Parathyroid adenoma (tissue), 2 donors: ENCODE data around the gene SIPA1L3.

Experiments used
- H2AFZ ChIP-seq: fragments of 300-600 bp; sonication (generic); one replicate; pipeline ENCODE4 v1.7.0; 2017; ENCODE audit warnings: antibody characterized with exemption, mild to moderate bottlenecking
- H3K27ac ChIP-seq: fragments of 300-600 bp; sonication (generic); one replicate; pipeline ENCODE4 v1.7.0; 2017
- H3K27me3 ChIP-seq: fragments of 300-600 bp; sonication (generic); one replicate; pipeline ENCODE4 v1.7.0; 2017; ENCODE audit warnings: low read length; ENCODE audit not compliant: control insufficient read depth, insufficient read depth
- H3K36me3 ChIP-seq: fragments of 300-600 bp; sonication (generic); one replicate; pipeline ENCODE4 v1.7.0; 2017; ENCODE audit warnings: low read length; ENCODE audit not compliant: control insufficient read depth, insufficient read depth
- H3K4me1 ChIP-seq: fragments of 300-600 bp; sonication (generic); one replicate; pipeline ENCODE4 v1.7.0; 2017; ENCODE audit warnings: control low read depth
- H3K4me2 ChIP-seq: fragments of 300-600 bp; sonication (generic); one replicate; pipeline ENCODE4 v1.7.0; 2017; ENCODE audit warnings: low read length
- H3K4me3 ChIP-seq: fragments of 300-600 bp; sonication (generic); one replicate; pipeline ENCODE4 v1.7.0; 2017; ENCODE audit warnings: low read depth, low read length
- H3K79me2 ChIP-seq: fragments of 300-600 bp; sonication (generic); one replicate; pipeline ENCODE4 v1.7.0; 2017; ENCODE audit warnings: control low read depth
- H3K9ac ChIP-seq: fragments of 300-600 bp; sonication (generic); one replicate; pipeline ENCODE4 v1.7.0; 2017; ENCODE audit warnings: mild to moderate bottlenecking
- H3K9me3 ChIP-seq: fragments of 300-600 bp; sonication (generic); one replicate; pipeline ENCODE4 v1.7.0; 2017; ENCODE audit warnings: low read length; ENCODE audit not compliant: control insufficient read depth
- CTCF ChIP-seq: fragments of 300-600 bp; sonication (generic); IDR thresholded peaks from one replicate; pipeline ENCODE4 v1.7.0; 2017; ENCODE audit warnings: antibody characterized with exemption, mild to moderate bottlenecking
- donor health status: primary hyperparathyroidism.

The SIPA1L3 gene

GRCh38 chr19:37936166-37936565, 29.2 kb downstream of the SIPA1L3 start:
- TF ChIP-seq CTCF: no peak
- Histone ChIP-seq H3K9ac (no peak overlapping the region), H3K79me2 (peaks cover 4% of the 10 kb centered on the region), H3K27ac (no peak overlapping the region), H3K4me1 (peaks cover 25% of the 10 kb centered on the region), H3K4me3 (no peak overlapping the region), H3K36me3 (no peaks in the 10 kb centered on the region), H3K9me3 (no peaks in the 10 kb centered on the region), H3K4me2 (no peak overlapping the region), H3K27me3 (no peaks in the 10 kb centered on the region), H2AFZ (no peak overlapping the region)

- Histone ChIP-seq H3K4me2 (no peak overlapping the region), H3K27me3 (no peaks in the 10 kb centered on the region), H3K4me3 (no peak overlapping the region), H3K79me2 (peaks cover 4% of the 10 kb centered on the region), H2AFZ (no peak overlapping the region), H3K27ac (no peak overlapping the region), H3K4me1 (peaks cover 22% of the 10 kb centered on the region), H3K36me3 (no peaks in the 10 kb centered on the region), H3K9ac (no peak overlapping the region), H3K9me3 (no peaks in the 10 kb centered on the region)
- no peak for TF ChIP-seq CTCF
These were observed 29.9 kb downstream of the SIPA1L3 start for GRCh38 chr19:37936886-37937285.

- H3K79me2 ChIP-seq: peaks cover 4% of the 10 kb centered on the region
- no peaks in the 10 kb centered on the region for H3K27me3 ChIP-seq
- no peak overlapping the region for H3K9ac ChIP-seq
- no peak overlapping the region for H3K4me2 ChIP-seq
- H3K9me3 ChIP-seq: no peaks in the 10 kb centered on the region
- peaks cover 8% of the 10 kb centered on the region for H3K4me1 ChIP-seq
- H2AFZ ChIP-seq: no peak overlapping the region
- H3K36me3 ChIP-seq: no peaks in the 10 kb centered on the region
- no peak overlapping the region for H3K4me3 ChIP-seq
- TF ChIP-seq CTCF: no peak
- no peak overlapping the region for H3K27ac ChIP-seq
These were observed 31.3 kb downstream of the SIPA1L3 start for GRCh38 chr19:37938353-37938752.

GRCh38 chr19:37941782-37942515, 34.9 kb downstream of the SIPA1L3 start:
- H3K4me1 ChIP-seq: no peaks in the 10 kb centered on the region
- no peaks in the 10 kb centered on the region for H3K27me3 ChIP-seq
- no peak overlapping the region for H3K4me3 ChIP-seq
- H3K79me2 ChIP-seq: peaks cover 15% of the 10 kb centered on the region
- H3K36me3 ChIP-seq: no peaks in the 10 kb centered on the region
- H3K9me3 ChIP-seq: no peaks in the 10 kb centered on the region
- no peak overlapping the region for H3K27ac ChIP-seq
- no peak overlapping the region for H3K9ac ChIP-seq
- H3K4me2 ChIP-seq: no peak overlapping the region
- no peak overlapping the region for H2AFZ ChIP-seq
- no peak for TF ChIP-seq CTCF

- Histone ChIP-seq H3K9ac (no peak overlapping the region), H3K27ac (no peak overlapping the region), H3K79me2 (peaks cover 14% of the 10 kb centered on the region), H3K4me2 (no peak overlapping the region), H2AFZ (no peak overlapping the region), H3K4me1 (no peaks in the 10 kb centered on the region), H3K9me3 (no peaks in the 10 kb centered on the region), H3K27me3 (no peaks in the 10 kb centered on the region), H3K4me3 (no peak overlapping the region), H3K36me3 (no peaks in the 10 kb centered on the region)
- no peak for TF ChIP-seq CTCF
These were observed 35.5 kb downstream of the SIPA1L3 start for GRCh38 chr19:37942516-37942902.
